Subcutaneous abdominal adipose tissue (tissue), 5 donors: ENCODE measurements around the gene CFAP97D2.
"Not testable (repeated sequence)": the region's sequence is repeated elsewhere in the genome, so short reads cannot be mapped to it uniquely, and the experiment has no call there.

Source experiments
- H3K27ac ChIP-seq: one replicate; pipeline ENCODE4 v1.7.0; 2013; ENCODE audit warnings: low read depth, mild to moderate bottlenecking, inconsistent platforms, low read length, moderate library complexity
- H3K27me3 ChIP-seq, 5 donors: one replicate each; pipeline ENCODE4 v1.7.0; 2013; ENCODE audit warnings: low read length in 5 of 5, inconsistent platforms in 1 of 5; ENCODE audit not compliant: control insufficient read depth in 5 of 5, insufficient read depth in 4 of 5
- H3K36me3 ChIP-seq, 5 donors: one replicate each; pipeline ENCODE4 v1.7.0; 2013; ENCODE audit warnings: low read length in 5 of 5; ENCODE audit not compliant: control insufficient read depth in 5 of 5, insufficient read depth in 5 of 5
- H3K4me1 ChIP-seq, 5 donors: one replicate each; pipeline ENCODE4 v1.7.0; 2013; ENCODE audit warnings: low read length in 5 of 5, mild to moderate bottlenecking in 3 of 5, moderate library complexity in 1 of 5; ENCODE audit not compliant: control insufficient read depth in 5 of 5, insufficient read depth in 5 of 5
- H3K4me3 ChIP-seq, 5 donors: one replicate each; pipeline ENCODE4 v1.7.0; 2013; ENCODE audit warnings: low read length in 5 of 5, low read depth in 1 of 5
- H3K9ac ChIP-seq, 5 donors: one replicate each; pipeline ENCODE4 v1.7.0; 2013; ENCODE audit warnings: low read length in 5 of 5, mild to moderate bottlenecking in 4 of 5, moderate library complexity in 3 of 5
- H3K9me3 ChIP-seq, 5 donors: one replicate each; pipeline ENCODE4 v1.7.0; 2013; ENCODE audit warnings: low read length in 5 of 5; ENCODE audit not compliant: control insufficient read depth in 5 of 5
- donor health status: healthy.
- donor health status: healthy.
- donor health status: healthy.
- donor health status: healthy.
- donor health status: healthy.

CFAP97D2 gene

GRCh38 chr13:114157869-114158495 lies 21.1 kb upstream of the CFAP97D2 start:
- Histone ChIP-seq H3K9ac (no peak overlapping the region), H3K36me3 (no peaks in the 10 kb centered on the region), H3K27me3 (peaks cover 0 to 5% (median 0%) of the 10 kb centered on the region in 5 donors), H3K4me3 (no peak overlapping the region), H3K9me3 (no peaks in the 10 kb centered on the region), H3K4me1 (peaks cover 3 to 19% (median 14%) of the 10 kb centered on the region in 5 donors), H3K27ac (no peak overlapping the region)

DNA sequence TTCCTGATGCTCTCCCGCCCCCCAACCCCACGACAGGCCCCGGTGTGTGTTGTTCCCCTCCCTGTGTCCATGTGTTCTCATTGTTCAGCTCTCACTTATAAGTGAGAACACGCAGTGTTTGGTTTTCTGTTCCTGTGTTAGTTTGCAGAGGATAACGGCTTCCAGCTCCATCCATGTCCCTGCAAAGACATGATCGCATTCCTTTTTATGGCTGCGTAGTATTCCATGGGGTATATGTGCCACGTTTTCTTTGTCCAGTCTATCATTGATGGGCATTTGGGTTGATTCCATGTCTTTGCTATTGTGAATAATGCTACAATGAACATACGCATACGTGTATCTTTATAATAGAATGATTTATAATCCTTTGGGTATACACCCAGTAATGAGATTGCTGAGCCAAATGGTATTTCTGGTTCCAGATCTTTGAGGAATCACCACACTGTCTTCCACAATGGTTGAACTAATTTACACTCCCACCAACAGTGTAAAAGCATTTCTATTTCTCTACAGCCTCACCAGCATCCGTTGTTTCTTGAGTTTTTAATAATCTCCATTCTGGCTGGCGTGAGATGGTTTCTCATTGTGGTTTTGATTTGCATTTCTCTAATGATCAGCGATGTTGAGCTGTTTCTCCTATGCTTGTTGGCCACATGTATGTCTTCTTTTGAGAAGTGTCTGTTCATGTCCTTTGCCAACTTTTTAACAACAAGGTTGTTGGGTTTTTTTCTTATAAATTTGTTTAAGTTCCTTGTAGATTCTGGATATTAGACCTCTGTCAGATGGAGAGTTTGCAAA lies 20.0 kb upstream of the CFAP97D2 start:
- not testable (repeated sequence) for H3K9ac ChIP-seq, H3K36me3 ChIP-seq, H3K9me3 ChIP-seq, H3K27me3 ChIP-seq, H3K4me3 ChIP-seq, H3K27ac ChIP-seq
- peaks cover 3 to 16% (median 12%) of the 10 kb centered on the region in 5 donors for H3K4me1 ChIP-seq

GRCh38 chr13:114161028-114161556 lies 18.0 kb upstream of the CFAP97D2 start:
- Histone ChIP-seq H3K9me3 (no peaks in the 10 kb centered on the region), H3K9ac (no peak overlapping the region), H3K27me3 (peaks cover 0 to 8% (median 0%) of the 10 kb centered on the region in 5 donors), H3K27ac (no peak overlapping the region), H3K36me3 (no peaks in the 10 kb centered on the region), H3K4me3 (no peak overlapping the region), H3K4me1 (peaks cover 3 to 22% (median 19%) of the 10 kb centered on the region in 5 donors)

- Histone ChIP-seq H3K36me3 (no peaks in the 10 kb centered on the region), H3K27me3 (peaks cover 0 to 8% (median 0%) of the 10 kb centered on the region in 5 donors), H3K27ac (no peak overlapping the region), H3K4me3 (peak overlapping the region in 4 of 5 donors; percentile 22 to 51 (median 43)), H3K4me1 (peaks cover 5 to 30% (median 27%) of the 10 kb centered on the region in 5 donors), H3K9ac (peak overlapping the region in 3 of 5 donors; percentile 4 to 51 (median 12)), H3K9me3 (no peaks in the 10 kb centered on the region)
Measured at GRCh38 chr13:114161644-114162532, 17.2 kb upstream of the CFAP97D2 start.

- Histone ChIP-seq H3K9me3 (no peaks in the 10 kb centered on the region), H3K27me3 (peaks cover 0 to 8% (median 0%) of the 10 kb centered on the region in 5 donors), H3K4me1 (peaks cover 5 to 33% (median 30%) of the 10 kb centered on the region in 5 donors), H3K27ac (no peak overlapping the region), H3K4me3 (peak overlapping the region in 3 of 5 donors; percentile 41 to 51 (median 45)), H3K36me3 (no peaks in the 10 kb centered on the region), H3K9ac (peak overlapping the region in 1 of 5 donors; percentile 51)
Measured at GRCh38 chr13:114162533-114162922, 16.5 kb upstream of the CFAP97D2 start.

DNA sequence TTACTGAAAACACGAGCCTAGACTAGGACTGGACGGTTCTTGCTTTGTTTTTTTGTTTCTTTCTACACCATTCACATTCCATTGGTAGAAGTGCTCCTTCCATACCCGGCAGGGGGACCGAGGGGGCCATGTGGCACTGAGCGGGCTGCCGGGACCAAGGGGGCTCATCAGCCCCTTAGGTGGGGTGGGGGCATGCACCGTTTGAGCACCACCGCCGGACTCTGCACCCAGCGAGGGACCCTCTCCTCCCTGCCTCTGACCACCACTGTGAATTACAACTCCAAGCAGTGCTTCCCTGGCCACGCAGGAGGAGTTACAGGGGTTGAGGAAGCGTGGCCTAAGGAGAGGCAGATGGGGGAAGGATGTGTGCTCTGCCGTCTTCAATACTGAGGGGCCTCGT lies 15.0 kb upstream of the CFAP97D2 start:
- Histone ChIP-seq H3K9me3 (no peaks in the 10 kb centered on the region), H3K27me3 (peaks cover 0 to 8% (median 0%) of the 10 kb centered on the region in 5 donors), H3K4me1 (peaks cover 5 to 33% (median 31%) of the 10 kb centered on the region in 5 donors), H3K36me3 (no peaks in the 10 kb centered on the region), H3K9ac (no peak overlapping the region), H3K27ac (no peak overlapping the region), H3K4me3 (no peak overlapping the region)

GRCh38 chr13:114164681-114165429 lies 14.2 kb upstream of the CFAP97D2 start:
- Histone ChIP-seq H3K9me3 (no peaks in the 10 kb centered on the region), H3K36me3 (no peaks in the 10 kb centered on the region), H3K4me3 (no peak overlapping the region), H3K4me1 (peaks cover 5 to 33% (median 31%) of the 10 kb centered on the region in 5 donors), H3K9ac (no peak overlapping the region), H3K27ac (no peak overlapping the region), H3K27me3 (peaks cover 0 to 8% (median 0%) of the 10 kb centered on the region in 5 donors)

GRCh38 chr13:114166381-114167131 lies 12.5 kb upstream of the CFAP97D2 start:
- Histone ChIP-seq H3K27ac (no peak overlapping the region), H3K27me3 (peaks cover 0 to 8% (median 0%) of the 10 kb centered on the region in 5 donors), H3K4me3 (peak overlapping the region in 1 of 5 donors; percentile 28), H3K9ac (peak overlapping the region in 1 of 5 donors; percentile 13), H3K9me3 (no peaks in the 10 kb centered on the region), H3K36me3 (no peaks in the 10 kb centered on the region), H3K4me1 (peaks cover 5 to 31% (median 28%) of the 10 kb centered on the region in 5 donors)
